ENCODE measurements around the gene VIPR2. TPM values are rescaled to one million over a fixed set of nuclear protein-coding genes. Genes with fewer than 3 reads are reported as not detected.

Gene VIPR2
- polyA plus RNA-seq, 3 donors, result not detected

GRCh38 chr7:159108941-159109652 is 35.6 kb downstream of the VIPR2 start:
- peaks cover 0 to 8% (median 4%) of the 10 kb centered on the region in 7 donors for H3K9me3 Mint-ChIP-seq

GRCh38 chr7:159108491-159108890 is 36.2 kb downstream of the VIPR2 start:
- Mint-ChIP-seq H3K27ac (no peak overlapping the region), H3K4me1 (peaks cover 4% of the 10 kb centered on the region), H3K9me3 (peaks cover 0 to 8% (median 4%) of the 10 kb centered on the region in 7 donors), H3K36me3 (no peaks in the 10 kb centered on the region), H3K27me3 (ENCODE audit: low read depth in 3 of 3) (peaks cover 4 to 30% (median 28%) of the 10 kb centered on the region in 3 donors), H3K4me3 (no peak overlapping the region)
- no peaks in the 10 kb centered on the region for H3K79me2 ChIP-seq (ENCODE audit: insufficient read depth, low read length)
- DNase-seq, result no peak
- H3K4me1 ChIP-seq (ENCODE audit: control insufficient read depth in 1 of 2, insufficient read depth in 2 of 2, low read length in 2 of 2), result no peaks in the 10 kb centered on the region
- H3K4me3 ChIP-seq (replicated peaks in 1 of 3; ENCODE audit: low read depth in 2 of 3, low read length in 3 of 3), result no peak overlapping the region
- H4K20me1 ChIP-seq (ENCODE audit: insufficient read depth, low read length), result no peaks in the 10 kb centered on the region
- intact Hi-C loops (cut with micrococcal nuclease), result no loop called here
- H3K27ac ChIP-seq (ENCODE audit: low read depth in 1 of 2, low read length in 2 of 2), result no peak overlapping the region
- no peaks in the 10 kb centered on the region for H3K36me3 ChIP-seq (replicated peaks in 1 of 2; ENCODE audit: control insufficient read depth in 1 of 2, insufficient read depth in 2 of 2, low read length in 2 of 2)
- no peaks in the 10 kb centered on the region for H3K27me3 ChIP-seq (ENCODE audit: control insufficient read depth in 2 of 2, insufficient read depth in 2 of 2, low read length in 2 of 2)
- 94% methylated on average over 2 of the region's 2 CpGs for WGBS (ENCODE audit: insufficient coverage)
- no peak overlapping the region for H3K4me2 ChIP-seq (replicated peaks; ENCODE audit: extremely low read depth, low read length, poor library complexity, severe bottlenecking)
- no peak overlapping the region for H2AFZ ChIP-seq (ENCODE audit: insufficient read depth, low read depth, low read length, poor library complexity, severe bottlenecking)
- no peak for TF ChIP-seq CTCF (IDR thresholded peaks at IDR 0.05)
- no peak overlapping the region for H3K9ac ChIP-seq (ENCODE audit: insufficient read depth, low read length, poor library complexity, severe bottlenecking)
- no peaks in the 10 kb centered on the region for H3K9me3 ChIP-seq (replicated peaks in 1 of 2; ENCODE audit: control insufficient read depth in 1 of 2, insufficient read depth in 1 of 2, low read length in 2 of 2)

More at GRCh38 chr7:159108941-159109652, 35.6 kb downstream of the VIPR2 start:
- Mint-ChIP-seq H3K27ac (no peak overlapping the region), H3K27me3 (ENCODE audit: low read depth in 3 of 3) (peaks cover 4 to 35% (median 31%) of the 10 kb centered on the region in 3 donors), H3K36me3 (no peaks in the 10 kb centered on the region), H3K4me1 (peaks cover 4% of the 10 kb centered on the region), H3K4me3 (no peak overlapping the region)
- Histone ChIP-seq H2AFZ (ENCODE audit: insufficient read depth, low read depth, low read length, poor library complexity, severe bottlenecking) (no peak overlapping the region), H3K4me3 (replicated peaks in 1 of 3; ENCODE audit: low read depth in 2 of 3, low read length in 3 of 3) (no peak overlapping the region), H3K27me3 (ENCODE audit: control insufficient read depth in 2 of 2, insufficient read depth in 2 of 2, low read length in 2 of 2) (no peaks in the 10 kb centered on the region), H3K36me3 (replicated peaks in 1 of 2; ENCODE audit: control insufficient read depth in 1 of 2, insufficient read depth in 2 of 2, low read length in 2 of 2) (no peaks in the 10 kb centered on the region), H3K79me2 (ENCODE audit: insufficient read depth, low read length) (no peaks in the 10 kb centered on the region), H3K27ac (ENCODE audit: low read depth in 1 of 2, low read length in 2 of 2) (no peak overlapping the region), H3K9ac (ENCODE audit: insufficient read depth, low read length, poor library complexity, severe bottlenecking) (no peak overlapping the region), H4K20me1 (ENCODE audit: insufficient read depth, low read length) (no peaks in the 10 kb centered on the region), H3K4me1 (ENCODE audit: control insufficient read depth in 1 of 2, insufficient read depth in 2 of 2, low read length in 2 of 2) (no peaks in the 10 kb centered on the region), H3K4me2 (replicated peaks; ENCODE audit: extremely low read depth, low read length, poor library complexity, severe bottlenecking) (no peak overlapping the region), H3K9me3 (replicated peaks in 1 of 2; ENCODE audit: control insufficient read depth in 1 of 2, insufficient read depth in 1 of 2, low read length in 2 of 2) (no peaks in the 10 kb centered on the region)
- DNase-seq, result no peak
- intact Hi-C loops (cut with micrococcal nuclease), result no loop called here
- no peak for TF ChIP-seq CTCF (IDR thresholded peaks at IDR 0.05)
- WGBS (ENCODE audit: insufficient coverage), result 90% methylated on average over 4 of the region's 9 CpGs

Measured in CD14-positive monocyte (primary cell).